HG03575 (cell line): ENCODE measurements around the gene HK1.
"Not testable (repeated sequence)": the region's sequence is repeated elsewhere in the genome, so short reads cannot be mapped to it uniquely, and the experiment has no call there.

ENCODE experiments used
- ATAC-seq: cut with Tn5 transposase; IDR thresholded peaks from one replicate; pipeline ENCODE4 v1.9.1; 2021; ENCODE audit not compliant: unreplicated experiment, insufficient number of reproducible peaks, low FRiP score; ENCODE audit errors: extremely low read depth

HK1 gene

GRCh38 chr10:69425511-69426298 lies 147.4 kb downstream of the HK1 start:
- no peak for ATAC-seq

GRCh38 chr10:69426376-69426727 lies 148.1 kb downstream of the HK1 start:
- ATAC-seq = no peak

GRCh38 chr10:69428165-69428564 lies 149.9 kb downstream of the HK1 start:
- no peak for ATAC-seq

- ATAC-seq = no peak
These were observed 155.9 kb downstream of the HK1 start for GRCh38 chr10:69434169-69434568.

GRCh38 chr10:69434926-69435325 lies 156.6 kb downstream of the HK1 start:
- no peak for ATAC-seq

- ATAC-seq = no peak
These were observed 157.7 kb downstream of the HK1 start for GRCh38 chr10:69435966-69436520.

- no peak for ATAC-seq
These were observed 159.3 kb downstream of the HK1 start for GRCh38 chr10:69437321-69438259.

GRCh38 chr10:69438536-69439349 lies 160.4 kb downstream of the HK1 start:
- no peak for ATAC-seq

GRCh38 chr10:69439350-69439739 lies 161.0 kb downstream of the HK1 start:
- ATAC-seq = no peak

GRCh38 chr10:69439813-69440506 lies 161.7 kb downstream of the HK1 start:
- ATAC-seq = no peak

- ATAC-seq = no peak
These were observed 165.1 kb downstream of the HK1 start for GRCh38 chr10:69443354-69443753.

GRCh38 chr10:69445041-69445440 lies 166.7 kb downstream of the HK1 start:
- ATAC-seq = no peak

GRCh38 chr10:69446229-69446628 lies 167.9 kb downstream of the HK1 start:
- ATAC-seq = no peak

GRCh38 chr10:69446650-69447151 lies 168.4 kb downstream of the HK1 start:
- no peak for ATAC-seq

GRCh38 chr10:69449841-69450240 lies 171.5 kb downstream of the HK1 start:
- ATAC-seq = no peak

- not testable (repeated sequence) for ATAC-seq
These were observed 172.1 kb downstream of the HK1 start for GRCh38 chr10:69450395-69450794.

GRCh38 chr10:69451209-69451783 lies 173.0 kb downstream of the HK1 start, which contains the start of gene TSPAN15:
Gene TSPAN15, plus strand, starts transcription at chr10:69451465. Its CDS starts 130 bp downstream, at chr10:69451595.
- ATAC-seq = no peak
